ENCODE results near the gene DCTD. TPM values are rescaled to one million over a fixed set of nuclear protein-coding genes. Genes with fewer than 3 reads are reported as not detected.

DCTD gene
- total RNA-seq, 1 donor from 2014 or later, result 17.2 TPM

- Histone ChIP-seq H3K4me3 (no peak overlapping the region), H3K4me1 (no peaks in the 10 kb centered on the region), H3K9me3 (no peaks in the 10 kb centered on the region), H3K27ac (no peak overlapping the region), H3K36me3 (peaks cover 0 to 3% of the 10 kb centered on the region in 2 donors), H3K27me3 (no peaks in the 10 kb centered on the region)
- intact Hi-C loops (cut with DNase I), result no loop called here
- DNase-seq (ENCODE audit: low spot score in 2 of 2), result no peak
- no peak for TF ChIP-seq CTCF (IDR thresholded peaks at IDR 0.05)
Measured at GRCh38 chr4:182869697-182870096, 47.5 kb downstream of the DCTD start.

GRCh38 chr4:182866746-182867145 lies 50.4 kb downstream of the DCTD start:
- Histone ChIP-seq H3K9me3 (no peaks in the 10 kb centered on the region), H3K27me3 (no peaks in the 10 kb centered on the region), H3K36me3 (no peaks in the 10 kb centered on the region), H3K4me3 (no peak overlapping the region), H3K4me1 (no peaks in the 10 kb centered on the region), H3K27ac (no peak overlapping the region)
- no peak for TF ChIP-seq CTCF (IDR thresholded peaks at IDR 0.05)
- no peak for DNase-seq (ENCODE audit: low spot score in 2 of 2)
- intact Hi-C loops (cut with DNase I), result no loop called here

- no peaks in the 10 kb centered on the region for H3K27me3 ChIP-seq
- no peaks in the 10 kb centered on the region for H3K9me3 ChIP-seq
- no peak for TF ChIP-seq CTCF (IDR thresholded peaks at IDR 0.05)
- H3K4me3 ChIP-seq, result no peak overlapping the region
- H3K27ac ChIP-seq, result no peak overlapping the region
- no peaks in the 10 kb centered on the region for H3K36me3 ChIP-seq
- intact Hi-C loops (cut with DNase I), result no loop called here
- H3K4me1 ChIP-seq, result no peaks in the 10 kb centered on the region
- DNase-seq (ENCODE audit: low spot score in 2 of 2), result no peak
Measured at GRCh38 chr4:182863501-182863900, 53.7 kb downstream of the DCTD start.

GRCh38 chr4:182862921-182863320 lies 54.3 kb downstream of the DCTD start:
- TF ChIP-seq CTCF (IDR thresholded peaks at IDR 0.05), result no peak
- intact Hi-C loops (cut with DNase I), result no loop called here
- no peaks in the 10 kb centered on the region for H3K4me1 ChIP-seq
- H3K4me3 ChIP-seq, result no peak overlapping the region
- DNase-seq (ENCODE audit: low spot score in 2 of 2), result no peak
- no peaks in the 10 kb centered on the region for H3K36me3 ChIP-seq
- no peaks in the 10 kb centered on the region for H3K27me3 ChIP-seq
- H3K27ac ChIP-seq, result no peak overlapping the region
- H3K9me3 ChIP-seq, result no peaks in the 10 kb centered on the region

- Histone ChIP-seq H3K36me3 (no peaks in the 10 kb centered on the region), H3K27me3 (no peaks in the 10 kb centered on the region), H3K4me1 (no peaks in the 10 kb centered on the region), H3K9me3 (no peaks in the 10 kb centered on the region), H3K27ac (no peak overlapping the region), H3K4me3 (no peak overlapping the region)
- no peak for TF ChIP-seq CTCF (IDR thresholded peaks at IDR 0.05)
- intact Hi-C loops (cut with DNase I), result no loop called here
- no peak for DNase-seq (ENCODE audit: low spot score in 2 of 2)
Measured at GRCh38 chr4:182862141-182862875, 54.9 kb downstream of the DCTD start.

GRCh38 chr4:182861346-182861745 lies 55.8 kb downstream of the DCTD start:
- H3K4me3 ChIP-seq, result no peak overlapping the region
- intact Hi-C loops (cut with DNase I), result no loop called here
- no peak overlapping the region for H3K27ac ChIP-seq
- H3K27me3 ChIP-seq, result no peaks in the 10 kb centered on the region
- DNase-seq (ENCODE audit: low spot score in 2 of 2), result no peak
- no peak for TF ChIP-seq CTCF (IDR thresholded peaks at IDR 0.05)
- H3K36me3 ChIP-seq, result no peaks in the 10 kb centered on the region
- H3K4me1 ChIP-seq, result no peaks in the 10 kb centered on the region
- H3K9me3 ChIP-seq, result no peaks in the 10 kb centered on the region

Measured in ascending aorta (tissue), 2 donors.